B cell (primary cell): ENCODE data around the gene NAA40. TPM values are rescaled to one million over a fixed set of nuclear protein-coding genes. Genes with fewer than 3 reads are reported as not detected.

ENCODE experiments used
- ATAC-seq: fragments of 200-7000 bp; cut with Tn5 transposase; one replicate; pipeline ENCODE4 v1.10.0; 2021; ENCODE audit warnings: low read depth, mild to moderate bottlenecking, moderate number of reproducible peaks, moderate library complexity
- CTCF ChIA-PET: fragments of 350-600 bp; sonication (Branson Sonifier 250); formaldehyde crosslinking; loops from one replicate; lab custom pipeline; 2021; ENCODE audit warnings: antibody characterized with exemption, inconsistent platforms; lab: Charles Lee
- POLR2A ChIA-PET: fragments of 350-600 bp; sonication (Branson Sonifier 250); formaldehyde crosslinking; loops from one replicate; lab custom pipeline; 2021; ENCODE audit warnings: antibody characterized with exemption; lab: Charles Lee
- DNase-seq: peaks from one replicate; pipeline ENCODE4 v3.0.0; 2013
- H2AFZ ChIP-seq: 2 replicates; pipeline ENCODE4 v1.6.1; 2012; ENCODE audit warnings: mild to moderate bottlenecking, low read depth, low read length; ENCODE audit not compliant: insufficient read depth, poor library complexity, severe bottlenecking
- H3K27ac ChIP-seq, 2 donors: 1 replicate in 1 of 2; 2 replicates in 1 of 2; pipeline ENCODE4 v1.5.1; 2012 to 2013; ENCODE audit warnings: low read length in 2 of 2, mild to moderate bottlenecking in 2 of 2, moderate library complexity in 1 of 2
- H3K27me3 ChIP-seq, 4 experiments: fragments of 200-600 bp in 1 of 4; sonication (generic) in 1 of 4; replicated peaks in 1 of 4; 1 replicate in 2 of 4; 2 replicates in 2 of 4; pipeline versions ENCODE4 v1.6.1 to v1.7.0; 2013 to 2016; ENCODE audit warnings: low read length in 3 of 4, mild to moderate bottlenecking in 2 of 4, mixed read lengths in 1 of 4, moderate library complexity in 1 of 4; ENCODE audit not compliant: insufficient read depth in 4 of 4, control insufficient read depth in 3 of 4; ENCODE audit errors: control extremely low read depth in 1 of 4
- H3K36me3 ChIP-seq, 2 experiments: replicated peaks in 1 of 2; 1 replicate in 1 of 2; 2 replicates in 1 of 2; pipeline versions ENCODE4 v1.6.1 to v1.7.1; 2013; ENCODE audit warnings: low read length in 1 of 2; ENCODE audit not compliant: insufficient read depth in 2 of 2, control insufficient read depth in 1 of 2; ENCODE audit errors: control extremely low read depth in 1 of 2, extremely low read depth in 1 of 2
- H3K4me1 ChIP-seq, 2 donors: fragments of 200-600 bp in 1 of 2; sonication (generic) in 1 of 2; 1 replicate in 1 of 2; 2 replicates in 1 of 2; pipeline versions ENCODE4 v1.5.1 to v1.6.1; 2013 to 2017; ENCODE audit warnings: low read length in 2 of 2; ENCODE audit not compliant: control insufficient read depth in 2 of 2, insufficient read depth in 2 of 2
- H3K4me2 ChIP-seq: replicated peaks from 2 replicates; pipeline ENCODE3; 2012; ENCODE audit warnings: mild to moderate bottlenecking, low read depth, low read length; ENCODE audit not compliant: poor library complexity, severe bottlenecking
- H3K4me3 ChIP-seq, 5 experiments: fragments of 200-600 bp in 1 of 5; sonication (generic) in 1 of 5; 1 replicate in 3 of 5; 2 replicates in 2 of 5; pipeline versions ENCODE4 v1.5.1 to v1.7.0; 2011 to 2016; ENCODE audit warnings: low read length in 4 of 5, mild to moderate bottlenecking in 4 of 5, low read depth in 2 of 5, control low read depth in 1 of 5, moderate library complexity in 1 of 5; ENCODE audit not compliant: insufficient read depth in 1 of 5; ENCODE audit errors: control extremely low read depth in 1 of 5, extremely low read depth in 1 of 5
- H3K79me2 ChIP-seq: fragments of 200-600 bp; sonication (generic); one replicate; pipeline ENCODE4 v1.6.0; 2016; ENCODE audit warnings: low read length; ENCODE audit not compliant: control insufficient read depth, insufficient read depth
- H3K9ac ChIP-seq: fragments of 200-600 bp; sonication (generic); 2 replicates; pipeline ENCODE4 v1.6.1; 2017; ENCODE audit warnings: mild to moderate bottlenecking, low read length, moderate library complexity
- H3K9me3 ChIP-seq, 3 donors: one replicate each; pipeline versions ENCODE4 v1.6.1 to v1.7.1; 2013; ENCODE audit warnings: low read length in 2 of 3; ENCODE audit not compliant: control insufficient read depth in 2 of 3, insufficient read depth in 1 of 3; ENCODE audit errors: control extremely low read depth in 1 of 3
- H4K20me1 ChIP-seq: 2 replicates; pipeline ENCODE4 v1.6.0; 2012; ENCODE audit warnings: mild to moderate bottlenecking, low read length; ENCODE audit not compliant: insufficient read depth, control insufficient read depth, poor library complexity, severe bottlenecking
- H3K27ac Mint-ChIP-seq: one replicate; pipeline ENCODE4 v1.8.0; 2021; ENCODE audit warnings: mixed read lengths
- H3K27me3 Mint-ChIP-seq: one replicate; pipeline ENCODE4 v1.8.0; 2021; ENCODE audit warnings: mixed read lengths
- H3K4me1 Mint-ChIP-seq: one replicate; pipeline ENCODE4 v1.8.0; 2021; ENCODE audit warnings: mixed read lengths
- H3K4me3 Mint-ChIP-seq: one replicate; pipeline ENCODE4 v1.8.0; 2021; ENCODE audit warnings: mixed read lengths
- H3K9me3 Mint-ChIP-seq: one replicate; pipeline ENCODE4 v1.8.0; 2022; ENCODE audit warnings: mixed read lengths; ENCODE audit not compliant: insufficient read depth
- EZH2 ChIP-seq: IDR thresholded peaks from 2 replicates; pipeline ENCODE4 v1.6.1; 2012; ENCODE audit warnings: borderline replicate concordance, low read depth, mild to moderate bottlenecking, moderate library complexity, low read length; ENCODE audit not compliant: insufficient read depth, poor library complexity, severe bottlenecking
- WGBS: methylation state at CpG from one replicate; pipeline ENCODE4 v1.1.5; 2013; ENCODE audit warnings: missing lambda C conversion rate; ENCODE audit not compliant: insufficient coverage; 5-methylcytosine and 5-hydroxymethylcytosine counted together
- intact Hi-C: fragments of 100-400 bp; cut with micrococcal nuclease; formaldehyde crosslinking; loops from one replicate; pipeline ENCODE4 v1.10.0; 2022
- polyA plus RNA-seq: library from polyadenylated mRNA; depleted of rRNA; stranded (reverse); fragments of >200 nt; gene quantifications from 2 replicates; pipeline ENCODE4 v1.2.3, GENCODE V29; 2012
- total RNA-seq, 2 donors: library from RNA; stranded (reverse); fragments of 120-200 nt in 1 of 2; gene quantifications; 1 replicate in 1 of 2; 2 replicates in 1 of 2; pipeline versions ENCODE4 v1.2.3 to v1.2.4, GENCODE V29; 2013 to 2022
- TF ChIP-seq, protein P1 (sequence below): fragments of 200-600 bp; IDR thresholded peaks from one replicate; pipeline ENCODE4 v1.8.0; 2022; ENCODE audit warnings: antibody characterized with exemption, mild to moderate bottlenecking

Gene NAA40
- total and polyA plus RNA-seq, 2 donors (not counting 1 experiment from before 2014, with no cell fraction given), result 41.3 to 47.7 TPM

DNA sequence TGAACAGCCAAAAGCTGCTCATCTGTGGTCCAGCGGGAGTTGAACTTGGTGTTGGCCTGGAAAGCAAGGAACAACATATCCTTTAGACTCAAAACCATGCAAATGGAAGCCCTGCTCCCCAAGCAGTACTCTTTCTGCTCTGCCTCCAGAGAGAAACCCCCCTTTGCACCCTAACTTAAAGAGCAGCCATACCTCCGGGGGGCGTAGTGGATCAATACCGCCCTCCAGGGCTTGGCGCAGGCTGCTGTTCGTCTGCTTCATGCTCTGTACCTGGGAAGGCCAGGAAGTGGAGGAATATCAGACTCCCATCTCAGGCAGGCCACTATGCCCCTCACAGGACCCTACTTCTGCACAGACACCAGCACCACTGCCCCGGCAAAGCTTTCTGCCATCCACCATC is 26.1 kb upstream of the NAA40 start:
- Mint-ChIP-seq H3K4me1 (peaks cover 11% of the 10 kb centered on the region), H3K9me3 (no peaks in the 10 kb centered on the region), H3K27me3 (peaks cover 6% of the 10 kb centered on the region), H3K4me3 (no peak overlapping the region), H3K27ac (no peak overlapping the region)
- H3K4me3 ChIP-seq, result no peak overlapping the region
- H3K27ac ChIP-seq, result no peak overlapping the region
- H3K27me3 ChIP-seq, result peaks cover 0 to 28% (median 8%) of the 10 kb centered on the region in 4 experiments
- 94% methylated on average over 5 of the region's 7 CpGs for WGBS
- TF ChIP-seq EZH2, result no peak
- TF ChIP-seq, protein P1, sequence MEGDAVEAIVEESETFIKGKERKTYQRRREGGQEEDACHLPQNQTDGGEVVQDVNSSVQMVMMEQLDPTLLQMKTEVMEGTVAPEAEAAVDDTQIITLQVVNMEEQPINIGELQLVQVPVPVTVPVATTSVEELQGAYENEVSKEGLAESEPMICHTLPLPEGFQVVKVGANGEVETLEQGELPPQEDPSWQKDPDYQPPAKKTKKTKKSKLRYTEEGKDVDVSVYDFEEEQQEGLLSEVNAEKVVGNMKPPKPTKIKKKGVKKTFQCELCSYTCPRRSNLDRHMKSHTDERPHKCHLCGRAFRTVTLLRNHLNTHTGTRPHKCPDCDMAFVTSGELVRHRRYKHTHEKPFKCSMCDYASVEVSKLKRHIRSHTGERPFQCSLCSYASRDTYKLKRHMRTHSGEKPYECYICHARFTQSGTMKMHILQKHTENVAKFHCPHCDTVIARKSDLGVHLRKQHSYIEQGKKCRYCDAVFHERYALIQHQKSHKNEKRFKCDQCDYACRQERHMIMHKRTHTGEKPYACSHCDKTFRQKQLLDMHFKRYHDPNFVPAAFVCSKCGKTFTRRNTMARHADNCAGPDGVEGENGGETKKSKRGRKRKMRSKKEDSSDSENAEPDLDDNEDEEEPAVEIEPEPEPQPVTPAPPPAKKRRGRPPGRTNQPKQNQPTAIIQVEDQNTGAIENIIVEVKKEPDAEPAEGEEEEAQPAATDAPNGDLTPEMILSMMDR, result no peak
- DNase-seq (no peak), ATAC-seq (no peak)
- no peak overlapping the region for H3K9ac ChIP-seq
- intact Hi-C loops, result no loop called here
- H2AFZ ChIP-seq, result no peak overlapping the region
- peaks cover 0 to 4% (median 0%) of the 10 kb centered on the region in 3 donors for H3K9me3 ChIP-seq
- peaks cover 0 to 23% of the 10 kb centered on the region in 2 experiments for H3K36me3 ChIP-seq
- peaks cover 17 to 19% of the 10 kb centered on the region in 2 donors for H3K4me1 ChIP-seq
- H3K4me2 ChIP-seq, result no peak overlapping the region
- no peaks in the 10 kb centered on the region for H3K79me2 ChIP-seq
- POLR2A ChIA-PET, result interaction anchor here (0.6 kb wide), 1 partner anchor 14 kb away, joined by 4 read pairs; no protein-coding TSS in a partner anchor
- H4K20me1 ChIP-seq, result peaks cover 38% of the 10 kb centered on the region
- CTCF ChIA-PET, result interaction anchor here (1.2 kb wide), 1 partner anchor 75 kb away, joined by 3 read pairs; no protein-coding TSS in a partner anchor

DNA sequence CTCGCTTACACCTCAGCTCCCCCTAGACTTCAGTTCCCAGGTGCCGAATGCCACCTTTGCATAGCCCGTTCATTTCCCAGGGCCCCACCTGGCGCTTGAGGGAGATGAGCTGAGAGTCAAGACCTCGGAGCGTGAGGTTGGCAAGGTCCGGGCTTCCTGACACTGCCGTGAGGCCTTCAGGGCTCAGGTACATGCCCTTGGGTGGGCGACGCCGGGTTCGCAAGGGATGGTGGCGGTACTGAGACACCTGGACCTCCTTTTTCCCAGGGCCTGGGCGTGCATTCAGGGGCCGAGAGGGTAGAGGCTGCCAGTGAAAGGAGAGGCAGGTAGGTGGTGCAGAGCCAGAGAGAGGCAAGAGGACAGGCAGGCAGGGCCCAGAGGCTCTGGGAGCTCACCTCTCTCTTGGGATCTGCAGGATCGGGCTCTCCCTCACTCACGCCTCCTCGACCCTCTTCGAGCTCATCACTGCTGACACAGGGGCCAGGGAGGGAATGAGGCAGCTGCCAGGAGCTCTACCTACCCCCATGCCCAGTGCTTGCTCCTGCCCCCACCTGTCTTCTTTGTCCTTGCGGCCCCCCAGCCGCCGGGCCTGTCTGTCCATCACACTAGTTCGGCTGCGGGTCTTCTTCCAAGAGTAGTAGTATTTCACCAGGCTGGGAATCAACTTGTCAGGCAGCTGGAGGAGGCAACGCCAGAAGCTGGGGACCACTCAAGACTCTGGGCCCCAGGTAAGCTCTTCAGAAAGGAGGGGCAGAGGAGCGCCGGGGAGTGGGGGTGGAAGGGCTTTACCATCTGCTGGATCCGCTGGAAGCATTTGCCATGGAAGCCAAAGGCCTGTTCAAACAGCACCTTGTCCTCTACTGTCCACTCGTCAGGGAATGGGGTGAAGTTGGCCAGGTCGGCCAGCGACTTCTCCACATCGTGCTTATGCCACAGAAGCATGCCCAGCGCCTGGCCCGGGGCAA is 24.7 kb upstream of the NAA40 start:
- Histone ChIP-seq H2AFZ (no peak overlapping the region), H3K4me2 (no peak overlapping the region), H3K9ac (no peak overlapping the region), H3K27ac (no peak overlapping the region), H3K4me1 (peaks cover 28 to 31% of the 10 kb centered on the region in 2 donors), H3K27me3 (peaks cover 0 to 28% (median 9%) of the 10 kb centered on the region in 4 experiments), H4K20me1 (peaks cover 27% of the 10 kb centered on the region), H3K79me2 (no peaks in the 10 kb centered on the region), H3K9me3 (peaks cover 0 to 4% (median 0%) of the 10 kb centered on the region in 3 donors), H3K36me3 (peaks cover 0 to 9% of the 10 kb centered on the region in 2 experiments), H3K4me3 (no peak overlapping the region)
- Mint-ChIP-seq H3K4me1 (peaks cover 18% of the 10 kb centered on the region), H3K9me3 (no peaks in the 10 kb centered on the region), H3K27ac (no peak overlapping the region), H3K27me3 (peaks cover 6% of the 10 kb centered on the region), H3K4me3 (no peak overlapping the region)
- ATAC-seq, result no peak
- DNase-seq, result no peak
- intact Hi-C loops, result no loop called here
- TF ChIP-seq, protein P1, result no peak
- TF ChIP-seq EZH2, result no peak
- ChIA-PET CTCF (no interaction called here), POLR2A (no interaction called here)
- 93% methylated on average over 34 of the region's 34 CpGs for WGBS
